ENCODE results near the gene LSM11. TPM values are rescaled to one million over a fixed set of nuclear protein-coding genes. Genes with fewer than 3 reads are reported as not detected.
"Not testable (repeated sequence)": the region's sequence is repeated elsewhere in the genome, so short reads cannot be mapped to it uniquely, and the experiment has no call there.

Gene LSM11
- 4.9 and 5.2 TPM in 2 replicates for total RNA-seq (ENCODE audit: low replicate concordance)

GRCh38 chr5:157743163-157744050, at the start of gene LSM11:
LSM11 (plus strand) TSS chr5:157743712; CDS start chr5:157743751, 39 bp downstream.
- H3K4me3 ChIP-seq (ENCODE audit: low read depth, low read length): peak within 1 kb of the TSS; percentile 86
- TF ChIP-seq CTCF (IDR thresholded peaks at IDR 0.05; ENCODE audit: insufficient read depth, low read length): peak; percentile 79
- peak; percentile 72 for DNase-seq (ENCODE audit: low read depth)

GRCh38 chr5:157693816-157694215, 49.7 kb upstream of the LSM11 start:
- not testable (repeated sequence) for H3K4me3 ChIP-seq (ENCODE audit: low read depth, low read length); DNase-seq (ENCODE audit: low read depth)

GRCh38 chr5:157696154-157696553, 47.4 kb upstream of the LSM11 start:
- DNase-seq (ENCODE audit: low read depth); H3K4me3 ChIP-seq (ENCODE audit: low read depth, low read length): not testable (repeated sequence)

GRCh38 chr5:157698674-157699073, 44.8 kb upstream of the LSM11 start:
- not testable (repeated sequence) for H3K4me3 ChIP-seq (ENCODE audit: low read depth, low read length); DNase-seq (ENCODE audit: low read depth)

- no peak for TF ChIP-seq CTCF (IDR thresholded peaks at IDR 0.05; ENCODE audit: insufficient read depth, low read length)
- no peak for DNase-seq (ENCODE audit: low read depth)
- no peak overlapping the region for H3K4me3 ChIP-seq (ENCODE audit: low read depth, low read length)
These were observed 39.8 kb upstream of the LSM11 start for GRCh38 chr5:157703736-157704135.

- no peak overlapping the region for H3K4me3 ChIP-seq (ENCODE audit: low read depth, low read length)
- peak; percentile 25 for DNase-seq (ENCODE audit: low read depth)
- no peak for TF ChIP-seq CTCF (IDR thresholded peaks at IDR 0.05; ENCODE audit: insufficient read depth, low read length)
These were observed 34.6 kb upstream of the LSM11 start for GRCh38 chr5:157708866-157709265.

GRCh38 chr5:157709346-157709745, 34.2 kb upstream of the LSM11 start:
- H3K4me3 ChIP-seq (ENCODE audit: low read depth, low read length): no peak overlapping the region
- TF ChIP-seq CTCF (IDR thresholded peaks at IDR 0.05; ENCODE audit: insufficient read depth, low read length): no peak
- no peak for DNase-seq (ENCODE audit: low read depth)

- TF ChIP-seq CTCF (IDR thresholded peaks at IDR 0.05; ENCODE audit: insufficient read depth, low read length): no peak
- no peak overlapping the region for H3K4me3 ChIP-seq (ENCODE audit: low read depth, low read length)
- DNase-seq (ENCODE audit: low read depth): no peak
These were observed 33.1 kb upstream of the LSM11 start for GRCh38 chr5:157710431-157710830.
